SKM-1 (cell line): ENCODE data around the gene FAM107A.

Experiments
- DNase-seq: peaks from one replicate; lab custom pipeline; 2025; ENCODE audit not compliant: unreplicated experiment; lab: John Stamatoyannopoulos, UW

Gene FAM107A

DNA sequence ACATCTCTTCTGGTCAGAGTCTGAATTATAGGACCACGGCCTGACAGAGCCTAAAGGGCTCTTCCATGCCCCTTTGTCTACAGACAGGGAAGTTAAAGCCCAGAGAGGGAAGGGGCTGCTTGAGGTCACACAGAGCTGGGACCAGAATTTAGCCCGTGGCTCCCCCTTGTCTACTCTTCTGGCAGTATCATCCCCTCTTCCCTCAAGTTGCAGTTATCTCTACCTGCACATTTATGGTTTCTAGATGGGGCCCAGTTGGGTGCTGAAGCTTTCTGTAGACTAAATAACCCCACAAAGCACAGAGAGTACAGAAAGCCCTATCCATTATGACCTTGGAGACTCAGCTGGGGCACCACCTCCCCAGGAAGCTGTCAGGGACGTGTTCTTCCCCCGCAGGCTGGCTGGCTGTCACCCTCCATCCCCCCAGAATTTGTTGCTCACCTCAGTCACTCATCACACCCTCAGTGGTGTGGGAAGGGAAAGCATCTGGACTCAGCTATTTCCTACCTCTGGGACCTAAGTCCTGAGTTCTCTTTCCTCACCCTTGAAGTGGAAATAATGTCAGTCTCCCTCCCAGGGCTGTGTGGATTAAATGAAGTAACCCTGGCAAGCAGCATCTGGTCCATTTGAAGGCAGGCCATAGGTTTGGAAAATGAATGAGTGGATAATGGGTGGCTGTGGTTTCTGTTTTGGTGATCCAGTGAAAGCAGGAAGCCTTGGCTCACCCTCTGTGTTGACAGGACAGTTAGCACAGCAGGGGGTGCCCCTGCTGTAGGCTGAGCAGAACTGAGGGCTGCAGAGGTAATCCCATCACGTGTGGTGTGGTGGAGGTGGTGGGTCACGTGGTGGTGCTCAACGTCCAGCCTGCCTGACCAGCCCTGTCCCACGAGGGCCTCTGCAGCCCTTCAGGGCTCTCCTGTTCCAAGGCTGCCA lies 56.5 kb downstream of the FAM107A start:
- DNase-seq: no peak

DNA sequence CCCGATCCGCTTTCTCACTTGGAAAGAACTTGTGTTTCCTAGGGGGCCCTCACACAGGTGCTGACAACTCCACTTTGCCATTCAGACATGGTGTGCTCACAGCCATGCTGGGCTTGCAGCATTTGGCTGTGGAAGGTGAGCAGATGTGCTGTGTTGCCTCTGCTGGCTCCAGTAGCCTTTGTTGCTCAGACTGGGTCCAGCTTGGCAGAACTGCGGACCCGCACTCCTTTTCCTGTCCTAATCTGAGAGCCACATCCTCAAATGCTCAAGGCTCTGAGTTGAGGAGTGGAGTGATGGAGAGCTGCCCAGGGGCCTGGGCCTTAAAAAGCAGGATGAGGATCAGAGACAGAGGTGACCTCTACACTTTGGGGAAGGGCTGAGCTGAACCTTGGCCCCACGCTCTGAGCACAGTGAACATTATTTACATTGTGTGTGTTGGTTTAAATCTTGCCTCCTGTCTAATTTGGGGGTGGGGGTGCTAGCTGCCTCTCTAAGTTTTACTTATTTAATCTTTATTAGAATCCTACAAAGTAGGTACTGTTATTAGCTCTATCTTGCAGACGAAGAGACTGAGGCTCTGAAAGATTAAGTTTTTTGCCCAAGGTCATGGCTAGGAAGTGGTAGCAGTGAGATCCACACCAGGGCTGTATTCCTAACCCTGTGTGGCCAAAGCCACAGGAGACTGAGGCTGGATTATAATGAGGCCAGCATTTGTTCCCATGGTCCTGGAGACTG lies 57.4 kb downstream of the FAM107A start:
- DNase-seq: no peak

DNA sequence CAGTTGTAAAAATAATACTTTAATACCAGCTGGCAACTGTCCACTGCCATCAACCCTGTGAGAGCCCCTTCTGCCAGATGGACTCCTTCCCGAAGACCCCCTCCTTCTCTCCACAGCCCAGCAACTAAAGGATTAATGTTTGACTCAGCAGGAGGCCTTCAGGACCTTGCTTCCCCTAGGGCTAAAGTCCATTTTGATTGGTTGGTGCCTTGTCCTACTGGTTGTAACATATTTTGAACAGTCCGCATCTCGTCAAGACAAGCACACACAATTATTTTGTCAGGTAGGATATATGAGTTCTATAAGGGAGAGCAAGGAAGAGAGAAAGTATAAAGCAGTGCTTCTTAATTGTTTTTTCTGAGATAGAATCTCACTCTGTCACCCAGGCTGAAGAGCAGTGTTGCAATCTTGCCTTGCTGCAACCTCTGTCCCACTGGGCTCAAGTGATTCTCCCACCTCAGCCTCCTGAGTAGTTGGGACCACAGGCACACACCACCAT lies 58.9 kb downstream of the FAM107A start:
- DNase-seq: no peak

- DNase-seq: no peak
Measured at GRCh38 chr3:58514405-58514804, 62.8 kb downstream of the FAM107A start.
